ENCODE data around the gene THSD7B. TPM values are rescaled to one million over a fixed set of nuclear protein-coding genes. Genes with fewer than 3 reads are reported as not detected.

THSD7B gene
- total and polyA plus RNA-seq, 9 of the 15 experiments (the other 6 are each of a cell fraction or from before 2014, with no cell fraction given): not detected

DNA sequence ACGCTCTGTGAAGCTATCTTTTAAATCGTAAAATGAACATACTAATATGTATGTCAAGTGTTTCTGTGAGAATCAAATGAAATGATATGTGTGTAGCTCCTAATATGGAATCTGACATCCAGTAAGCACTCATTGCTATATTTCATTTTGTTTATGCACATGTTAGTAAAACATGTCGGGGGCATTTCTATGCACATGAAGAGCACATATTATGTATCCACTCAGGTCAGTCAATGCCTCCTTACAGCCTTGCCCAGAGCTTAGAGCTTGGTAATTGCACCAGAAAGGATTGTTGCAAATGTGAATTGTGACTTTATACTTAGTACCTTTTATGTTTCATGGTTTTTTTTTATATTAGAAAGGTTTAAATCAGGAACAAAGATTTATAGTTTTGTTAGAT is 735.3 kb downstream of the THSD7B start:
- no peaks in the 10 kb centered on the region for H3K9me3 ChIP-seq (replicated peaks; ENCODE audit: control insufficient read depth, insufficient read depth, low read depth, low read length)
- H2AFZ ChIP-seq (ENCODE audit: low read depth, low read length): no peak overlapping the region
- H4K20me1 ChIP-seq (replicated peaks; ENCODE audit: control insufficient read depth, insufficient read depth, low read length): no peaks in the 10 kb centered on the region
- no peaks in the 10 kb centered on the region for H3K27me3 ChIP-seq (ENCODE audit: control insufficient read depth in 2 of 2, insufficient read depth in 2 of 2, low read length in 2 of 2)
- CTCF ChIA-PET (ENCODE audit: low intra/inter-chr PET ratio): no interaction called here
- POLR2A ChIA-PET: interaction anchor here (0.6 kb wide), 1 partner anchor 245 kb away, joined by 3 read pairs; no protein-coding TSS in a partner anchor
- TF ChIP-seq, protein P1, sequence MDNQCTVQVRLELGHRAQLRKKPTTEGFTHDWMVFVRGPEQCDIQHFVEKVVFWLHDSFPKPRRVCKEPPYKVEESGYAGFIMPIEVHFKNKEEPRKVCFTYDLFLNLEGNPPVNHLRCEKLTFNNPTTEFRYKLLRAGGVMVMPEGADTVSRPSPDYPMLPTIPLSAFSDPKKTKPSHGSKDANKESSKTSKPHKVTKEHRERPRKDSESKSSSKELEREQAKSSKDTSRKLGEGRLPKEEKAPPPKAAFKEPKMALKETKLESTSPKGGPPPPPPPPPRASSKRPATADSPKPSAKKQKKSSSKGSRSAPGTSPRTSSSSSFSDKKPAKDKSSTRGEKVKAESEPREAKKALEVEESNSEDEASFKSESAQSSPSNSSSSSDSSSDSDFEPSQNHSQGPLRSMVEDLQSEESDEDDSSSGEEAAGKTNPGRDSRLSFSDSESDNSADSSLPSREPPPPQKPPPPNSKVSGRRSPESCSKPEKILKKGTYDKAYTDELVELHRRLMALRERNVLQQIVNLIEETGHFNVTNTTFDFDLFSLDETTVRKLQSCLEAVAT (IDR thresholded peaks at IDR 0.05): no peak
- TF ChIP-seq SRSF7 (optimal IDR thresholded peaks at IDR 0.05; ENCODE audit: low read depth, low read length): no peak
- TF ChIP-seq ZNF311 (CRISPR knock-in tag; IDR thresholded peaks at IDR 0.05): no peak
- TF ChIP-seq, protein P2, sequence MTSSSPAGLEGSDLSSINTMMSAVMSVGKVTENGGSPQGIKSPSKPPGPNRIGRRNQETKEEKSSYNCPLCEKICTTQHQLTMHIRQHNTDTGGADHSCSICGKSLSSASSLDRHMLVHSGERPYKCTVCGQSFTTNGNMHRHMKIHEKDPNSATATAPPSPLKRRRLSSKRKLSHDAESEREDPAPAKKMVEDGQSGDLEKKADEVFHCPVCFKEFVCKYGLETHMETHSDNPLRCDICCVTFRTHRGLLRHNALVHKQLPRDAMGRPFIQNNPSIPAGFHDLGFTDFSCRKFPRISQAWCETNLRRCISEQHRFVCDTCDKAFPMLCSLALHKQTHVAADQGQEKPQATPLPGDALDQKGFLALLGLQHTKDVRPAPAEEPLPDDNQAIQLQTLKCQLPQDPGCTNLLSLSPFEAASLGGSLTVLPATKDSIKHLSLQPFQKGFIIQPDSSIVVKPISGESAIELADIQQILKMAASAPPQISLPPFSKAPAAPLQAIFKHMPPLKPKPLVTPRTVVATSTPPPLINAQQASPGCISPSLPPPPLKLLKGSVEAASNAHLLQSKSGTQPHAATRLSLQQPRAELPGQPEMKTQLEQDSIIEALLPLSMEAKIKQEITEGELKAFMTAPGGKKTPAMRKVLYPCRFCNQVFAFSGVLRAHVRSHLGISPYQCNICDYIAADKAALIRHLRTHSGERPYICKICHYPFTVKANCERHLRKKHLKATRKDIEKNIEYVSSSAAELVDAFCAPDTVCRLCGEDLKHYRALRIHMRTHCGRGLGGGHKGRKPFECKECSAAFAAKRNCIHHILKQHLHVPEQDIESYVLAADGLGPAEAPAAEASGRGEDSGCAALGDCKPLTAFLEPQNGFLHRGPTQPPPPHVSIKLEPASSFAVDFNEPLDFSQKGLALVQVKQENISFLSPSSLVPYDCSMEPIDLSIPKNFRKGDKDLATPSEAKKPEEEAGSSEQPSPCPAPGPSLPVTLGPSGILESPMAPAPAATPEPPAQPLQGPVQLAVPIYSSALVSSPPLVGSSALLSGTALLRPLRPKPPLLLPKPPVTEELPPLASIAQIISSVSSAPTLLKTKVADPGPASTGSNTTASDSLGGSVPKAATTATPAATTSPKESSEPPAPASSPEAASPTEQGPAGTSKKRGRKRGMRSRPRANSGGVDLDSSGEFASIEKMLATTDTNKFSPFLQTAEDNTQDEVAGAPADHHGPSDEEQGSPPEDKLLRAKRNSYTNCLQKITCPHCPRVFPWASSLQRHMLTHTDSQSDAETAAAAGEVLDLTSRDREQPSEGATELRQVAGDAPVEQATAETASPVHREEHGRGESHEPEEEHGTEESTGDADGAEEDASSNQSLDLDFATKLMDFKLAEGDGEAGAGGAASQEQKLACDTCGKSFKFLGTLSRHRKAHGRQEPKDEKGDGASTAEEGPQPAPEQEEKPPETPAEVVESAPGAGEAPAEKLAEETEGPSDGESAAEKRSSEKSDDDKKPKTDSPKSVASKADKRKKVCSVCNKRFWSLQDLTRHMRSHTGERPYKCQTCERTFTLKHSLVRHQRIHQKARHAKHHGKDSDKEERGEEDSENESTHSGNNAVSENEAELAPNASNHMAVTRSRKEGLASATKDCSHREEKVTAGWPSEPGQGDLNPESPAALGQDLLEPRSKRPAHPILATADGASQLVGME (CRISPR knock-in tag; IDR thresholded peaks at IDR 0.05): no peak
- intact Hi-C loops (cut with micrococcal nuclease): no loop called here
- 0% methylated on average over 3 of the region's 3 CpGs for WGBS (ENCODE audit: insufficient coverage, low coverage, missing lambda C conversion rate)
- DNase-seq (ENCODE audit: extremely low read depth in 1 of 4, low spot score in 3 of 4) (no peak), ATAC-seq (no peak), FAIRE-seq (no peak)
- in situ Hi-C loops (cut with MboI): no loop called here
- no peaks in the 10 kb centered on the region for H3K4me1 ChIP-seq (replicated peaks in 1 of 2; ENCODE audit: control insufficient read depth in 2 of 2, insufficient read depth in 2 of 2, low read length in 2 of 2)
- H3K27ac ChIP-seq (ENCODE audit: extremely low read depth, low read depth, low read length): no peak overlapping the region
- no peak overlapping the region for H3K4me2 ChIP-seq (ENCODE audit: insufficient read depth, low read length)
- H3K9me1 ChIP-seq (ENCODE audit: control insufficient read depth, insufficient read depth, low read length): no peaks in the 10 kb centered on the region
- H3K79me2 ChIP-seq (ENCODE audit: control insufficient read depth, insufficient read depth, low read length): no peaks in the 10 kb centered on the region
- no TSS peak for BruUV-seq (replicated peaks)
- no peak overlapping the region for H3K9ac ChIP-seq (ENCODE audit: insufficient read depth in 1 of 2, low read depth in 2 of 2, low read length in 2 of 2)
- no peaks in the 10 kb centered on the region for H3K36me3 ChIP-seq (ENCODE audit: control insufficient read depth, insufficient read depth, low read length)
- no peak overlapping the region for H3K4me3 ChIP-seq

All from K562 (cell line).